Prostate gland (tissue), 2 donors: ENCODE results near the gene VAC14. TPM values are rescaled to one million over a fixed set of nuclear protein-coding genes. Genes with fewer than 3 reads are reported as not detected.

ENCODE experiments used
- DNase-seq: peaks from one replicate; pipeline ENCODE4 v3.0.0-alpha.2; 2019; ENCODE audit warnings: low spot score
- H3K27ac ChIP-seq, 2 donors: fragments of 200-600 bp; sonication (generic); 2 replicates each; pipeline ENCODE4 v1.5.1; 2017 to 2019
- H3K27me3 ChIP-seq: fragments of 200-600 bp; sonication (generic); replicated peaks from 2 replicates; pipeline ENCODE4 v1.5.1; 2019; ENCODE audit not compliant: insufficient read depth
- H3K36me3 ChIP-seq, 2 donors: fragments of 200-600 bp; sonication (generic); 1 replicate in 1 of 2; 2 replicates in 1 of 2; pipeline versions ENCODE4 v1.5.1 to v1.8.1; 2017 to 2019
- H3K4me1 ChIP-seq: fragments of 200-600 bp; sonication (generic); replicated peaks from 2 replicates; pipeline ENCODE4 v1.5.1; 2019
- H3K4me3 ChIP-seq, 2 donors: fragments of 200-600 bp; sonication (generic); 2 replicates each; pipeline ENCODE4 v1.5.1; 2017 to 2019
- H3K9me3 ChIP-seq: fragments of 200-600 bp; sonication (generic); 2 replicates; pipeline ENCODE4 v1.5.1; 2017
- POLR2A ChIP-seq: fragments of 450-650 bp; IDR thresholded peaks from one replicate; pipeline ENCODE4 v1.6.1; 2016; ENCODE audit warnings: antibody characterized with exemption, mild to moderate bottlenecking
- POLR2AphosphoS5 ChIP-seq: sonication (generic); formaldehyde crosslinking; IDR thresholded peaks from one replicate; pipeline ENCODE4 v1.6.1; 2017; ENCODE audit warnings: antibody characterized with exemption
- WGBS: methylation state at CpG from one replicate; pipeline ENCODE4 v1.1.5; 2018; 5-methylcytosine and 5-hydroxymethylcytosine counted together
- intact Hi-C: fragments of 100-400 bp; cut with DNase I; formaldehyde crosslinking; loops from one replicate; pipeline ENCODE4 v1.14.2; 2022
- total RNA-seq, 2 donors: library from RNA; depleted of rRNA; stranded (reverse); fragments of >200 nt; gene quantifications; one replicate each; pipeline ENCODE4 v1.1.0, GENCODE V29; 2016
- TF ChIP-seq, protein P1 (sequence below), 4 experiments: fragments of 200-600 bp in 2 of 4; fragments of 450-650 bp in 2 of 4; sonication (generic) in 2 of 4; IDR thresholded peaks; 1 replicate in 3 of 4; 2 replicates in 1 of 4; pipeline ENCODE4 v1.5.1; 2016 to 2019; ENCODE audit warnings: antibody characterized with exemption in 4 of 4, mild to moderate bottlenecking in 2 of 4, moderate library complexity in 2 of 4

The VAC14 gene
- total RNA-seq, 2 donors from 2014 or later: 30.3 to 66.8 TPM

DNA sequence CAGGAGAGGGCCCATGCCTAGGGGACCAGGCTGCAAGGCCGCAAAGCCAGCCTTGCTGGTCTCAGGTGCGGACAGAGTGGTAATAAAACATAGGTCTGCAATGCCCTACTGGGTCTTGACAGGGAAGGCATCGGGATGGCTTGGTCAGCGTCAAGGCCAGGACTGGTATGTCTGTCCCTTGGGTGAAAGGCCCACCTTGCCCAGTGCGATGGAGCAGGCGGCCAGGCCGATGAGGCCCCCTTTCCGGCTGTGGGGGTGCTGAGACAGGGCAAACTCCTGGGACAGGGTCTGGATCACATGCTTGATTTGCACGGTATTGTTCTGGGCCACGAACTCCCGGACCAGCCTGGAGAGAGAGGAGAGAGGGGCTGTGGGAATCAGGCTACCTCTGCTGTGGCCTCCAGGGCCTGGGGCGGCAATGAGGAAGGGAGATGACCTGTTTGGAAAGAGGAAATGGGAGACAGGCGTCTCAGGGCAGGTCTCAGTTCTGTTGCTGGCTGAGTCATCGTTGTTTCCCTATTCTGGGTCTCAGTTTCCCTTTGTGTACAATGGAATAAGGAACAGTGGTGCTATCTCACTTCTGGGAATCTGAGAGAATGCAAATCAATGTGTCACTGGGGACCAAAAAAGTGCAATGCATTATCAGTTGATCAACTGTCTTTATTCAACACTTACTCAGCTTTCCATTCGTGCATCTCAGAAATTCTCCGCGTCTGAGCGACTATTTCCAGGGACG lies 14.8 kb downstream of the VAC14 start:
- 97% methylated on average over 19 of the region's 19 CpGs for WGBS
- H3K36me3 ChIP-seq: peaks cover 0 to 6% of the 10 kb centered on the region in 2 donors

DNA sequence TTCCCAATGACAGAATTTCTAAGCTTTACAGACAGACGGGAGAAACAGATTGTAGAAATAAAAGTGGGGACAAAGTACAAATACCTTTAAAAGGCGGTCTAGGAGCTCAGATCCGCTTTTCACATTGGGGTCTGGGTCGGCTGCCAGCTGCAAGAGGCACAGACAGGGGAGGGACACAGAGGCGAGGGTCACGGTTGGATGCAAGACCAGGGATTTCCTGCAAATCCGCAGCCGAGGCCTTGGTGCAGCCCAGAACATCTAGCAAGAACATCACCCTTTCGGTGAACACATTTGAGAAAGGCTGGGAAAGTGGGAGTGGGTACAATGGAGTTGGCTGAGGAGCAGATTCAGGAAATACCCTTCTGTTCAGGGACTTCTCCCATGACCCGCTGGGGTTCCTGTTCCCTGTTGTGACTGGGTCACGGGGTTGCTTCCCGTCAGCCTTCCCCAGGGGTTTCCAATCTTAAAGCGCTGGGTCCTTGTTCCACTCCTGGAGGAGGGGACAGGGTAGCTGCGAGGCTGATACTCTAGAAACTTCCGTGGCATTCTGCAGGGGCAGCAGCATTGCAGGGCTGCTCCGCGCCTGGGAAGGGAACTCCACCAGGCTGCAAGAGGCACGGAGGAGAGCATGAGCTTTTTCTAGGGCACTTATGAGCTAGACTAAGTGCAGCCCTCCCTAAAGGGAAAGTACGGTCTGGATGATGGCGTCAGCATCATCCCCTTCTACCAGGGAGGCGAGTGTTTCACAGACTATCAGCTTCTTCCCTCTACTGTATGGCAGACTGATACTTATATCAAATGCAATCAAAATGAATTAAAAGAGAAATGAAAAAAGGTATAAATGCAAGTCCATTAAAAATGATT lies 16.0 kb downstream of the VAC14 start:
- no peak for DNase-seq
- Histone ChIP-seq H3K27me3 (no peaks in the 10 kb centered on the region), H3K4me1 (peaks cover 4% of the 10 kb centered on the region), H3K9me3 (no peaks in the 10 kb centered on the region), H3K27ac (no peak overlapping the region), H3K36me3 (peaks cover 0 to 17% of the 10 kb centered on the region in 2 donors), H3K4me3 (no peak overlapping the region)
- WGBS: 92% methylated on average over 21 of the region's 21 CpGs
- intact Hi-C loops: no loop called here
- TF ChIP-seq POLR2A (no peak), POLR2AphosphoS5 (no peak)

More for the DNA sequence above, 14.8 kb downstream of the VAC14 start:
- Histone ChIP-seq H3K27me3 (no peaks in the 10 kb centered on the region), H3K4me1 (peaks cover 4% of the 10 kb centered on the region), H3K4me3 (no peak overlapping the region), H3K27ac (no peak overlapping the region), H3K9me3 (no peaks in the 10 kb centered on the region)
- DNase-seq: no peak
- TF ChIP-seq POLR2A (no peak), POLR2AphosphoS5 (no peak)
- intact Hi-C loops: no loop called here

DNA sequence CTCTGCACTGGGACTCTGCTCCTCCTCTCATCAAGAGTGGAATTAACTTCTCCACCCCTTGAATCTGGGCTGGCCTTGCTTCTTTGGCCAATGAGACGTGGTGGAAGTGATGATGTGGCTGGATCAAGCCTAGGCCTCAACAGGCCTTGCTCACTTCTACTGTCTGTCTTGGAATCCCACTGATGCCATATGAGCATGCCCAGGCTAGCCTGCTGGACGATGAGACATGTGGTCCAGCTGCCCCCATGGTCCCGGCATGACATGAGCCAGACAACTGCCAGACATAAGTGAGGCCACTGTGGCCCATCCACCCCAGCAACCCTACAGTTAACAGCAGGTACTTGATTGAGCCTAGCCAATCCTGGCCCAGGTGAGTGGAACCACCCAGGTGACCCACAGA lies 18.7 kb downstream of the VAC14 start:
- WGBS: 90% methylated on average over 3 of the region's 3 CpGs

DNA sequence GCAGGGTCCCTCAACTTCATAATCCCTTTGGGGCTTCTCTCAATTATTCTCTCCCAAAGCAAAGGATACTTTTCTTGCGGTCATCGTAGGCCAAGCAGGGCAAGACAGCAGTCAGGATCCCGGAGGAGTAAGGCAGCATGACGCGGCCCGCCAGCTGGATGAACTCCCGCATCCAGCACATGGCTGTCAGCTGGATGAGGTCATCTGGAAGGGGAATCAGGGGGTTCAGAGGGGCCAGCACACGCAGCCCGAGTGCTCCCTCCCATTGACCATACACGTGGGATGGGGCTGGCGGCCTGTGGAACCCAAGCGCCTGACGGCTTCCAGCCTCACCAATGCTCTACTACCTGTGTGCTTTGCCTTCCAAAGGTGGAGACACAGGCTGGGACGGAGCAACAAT lies 19.2 kb downstream of the VAC14 start:
- TF ChIP-seq POLR2A (no peak), POLR2AphosphoS5 (no peak)
- TF ChIP-seq, protein P1, sequence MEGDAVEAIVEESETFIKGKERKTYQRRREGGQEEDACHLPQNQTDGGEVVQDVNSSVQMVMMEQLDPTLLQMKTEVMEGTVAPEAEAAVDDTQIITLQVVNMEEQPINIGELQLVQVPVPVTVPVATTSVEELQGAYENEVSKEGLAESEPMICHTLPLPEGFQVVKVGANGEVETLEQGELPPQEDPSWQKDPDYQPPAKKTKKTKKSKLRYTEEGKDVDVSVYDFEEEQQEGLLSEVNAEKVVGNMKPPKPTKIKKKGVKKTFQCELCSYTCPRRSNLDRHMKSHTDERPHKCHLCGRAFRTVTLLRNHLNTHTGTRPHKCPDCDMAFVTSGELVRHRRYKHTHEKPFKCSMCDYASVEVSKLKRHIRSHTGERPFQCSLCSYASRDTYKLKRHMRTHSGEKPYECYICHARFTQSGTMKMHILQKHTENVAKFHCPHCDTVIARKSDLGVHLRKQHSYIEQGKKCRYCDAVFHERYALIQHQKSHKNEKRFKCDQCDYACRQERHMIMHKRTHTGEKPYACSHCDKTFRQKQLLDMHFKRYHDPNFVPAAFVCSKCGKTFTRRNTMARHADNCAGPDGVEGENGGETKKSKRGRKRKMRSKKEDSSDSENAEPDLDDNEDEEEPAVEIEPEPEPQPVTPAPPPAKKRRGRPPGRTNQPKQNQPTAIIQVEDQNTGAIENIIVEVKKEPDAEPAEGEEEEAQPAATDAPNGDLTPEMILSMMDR (IDR thresholded peaks at IDR 0.05): no peak
- H3K27ac ChIP-seq: no peak overlapping the region
- no peaks in the 10 kb centered on the region for H3K9me3 ChIP-seq
- intact Hi-C loops: no loop called here
- WGBS: 95% methylated on average over 14 of the region's 14 CpGs
- no peak for DNase-seq
- H3K27me3 ChIP-seq: no peaks in the 10 kb centered on the region
- H3K4me3 ChIP-seq: no peak overlapping the region
- H3K4me1 ChIP-seq: peaks cover 7% of the 10 kb centered on the region
- H3K36me3 ChIP-seq: peaks cover 0 to 17% of the 10 kb centered on the region in 2 donors

More for the DNA sequence above, 18.7 kb downstream of the VAC14 start:
- Histone ChIP-seq H3K9me3 (no peaks in the 10 kb centered on the region), H3K27ac (no peak overlapping the region), H3K4me1 (peaks cover 7% of the 10 kb centered on the region), H3K36me3 (peaks cover 0 to 17% of the 10 kb centered on the region in 2 donors), H3K27me3 (no peaks in the 10 kb centered on the region), H3K4me3 (no peak overlapping the region)
- no peak for TF ChIP-seq POLR2A
- TF ChIP-seq, protein P1 (IDR thresholded peaks at IDR 0.05): no peak
- TF ChIP-seq POLR2AphosphoS5: no peak
- intact Hi-C loops: no loop called here
- DNase-seq: no peak

DNA sequence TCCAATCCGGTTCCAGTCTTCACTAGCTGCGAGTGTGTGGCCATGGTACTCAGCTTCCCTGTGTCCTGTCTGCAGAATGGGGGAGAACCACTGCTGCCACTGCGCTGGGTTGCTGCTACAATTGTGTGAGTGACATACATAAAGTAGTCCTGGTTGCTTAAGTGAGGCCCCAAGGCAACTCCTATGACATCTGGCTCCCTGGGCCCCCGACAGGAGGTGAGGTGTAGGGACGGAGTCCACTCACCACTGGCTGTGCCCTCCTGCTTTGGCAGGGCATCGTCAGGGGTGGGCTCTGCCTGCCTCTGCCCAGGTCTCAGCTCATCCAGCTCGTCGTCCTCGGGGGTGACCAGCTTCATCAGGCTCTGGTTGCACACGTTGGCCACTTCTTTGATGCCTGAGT lies 20.4 kb downstream of the VAC14 start:
- Histone ChIP-seq H3K27me3 (no peaks in the 10 kb centered on the region), H3K36me3 (peaks cover 0 to 17% of the 10 kb centered on the region in 2 donors), H3K27ac (no peak overlapping the region), H3K4me1 (peaks cover 7% of the 10 kb centered on the region), H3K9me3 (no peaks in the 10 kb centered on the region), H3K4me3 (no peak overlapping the region)
- intact Hi-C loops: no loop called here
- 93% methylated on average over 10 of the region's 10 CpGs for WGBS
- TF ChIP-seq POLR2A (no peak), POLR2AphosphoS5 (no peak)
- TF ChIP-seq, protein P1 (IDR thresholded peaks at IDR 0.05): no peak
- no peak for DNase-seq
